Measurements from ENCODE around the gene ANXA4.

The ANXA4 gene

DNA sequence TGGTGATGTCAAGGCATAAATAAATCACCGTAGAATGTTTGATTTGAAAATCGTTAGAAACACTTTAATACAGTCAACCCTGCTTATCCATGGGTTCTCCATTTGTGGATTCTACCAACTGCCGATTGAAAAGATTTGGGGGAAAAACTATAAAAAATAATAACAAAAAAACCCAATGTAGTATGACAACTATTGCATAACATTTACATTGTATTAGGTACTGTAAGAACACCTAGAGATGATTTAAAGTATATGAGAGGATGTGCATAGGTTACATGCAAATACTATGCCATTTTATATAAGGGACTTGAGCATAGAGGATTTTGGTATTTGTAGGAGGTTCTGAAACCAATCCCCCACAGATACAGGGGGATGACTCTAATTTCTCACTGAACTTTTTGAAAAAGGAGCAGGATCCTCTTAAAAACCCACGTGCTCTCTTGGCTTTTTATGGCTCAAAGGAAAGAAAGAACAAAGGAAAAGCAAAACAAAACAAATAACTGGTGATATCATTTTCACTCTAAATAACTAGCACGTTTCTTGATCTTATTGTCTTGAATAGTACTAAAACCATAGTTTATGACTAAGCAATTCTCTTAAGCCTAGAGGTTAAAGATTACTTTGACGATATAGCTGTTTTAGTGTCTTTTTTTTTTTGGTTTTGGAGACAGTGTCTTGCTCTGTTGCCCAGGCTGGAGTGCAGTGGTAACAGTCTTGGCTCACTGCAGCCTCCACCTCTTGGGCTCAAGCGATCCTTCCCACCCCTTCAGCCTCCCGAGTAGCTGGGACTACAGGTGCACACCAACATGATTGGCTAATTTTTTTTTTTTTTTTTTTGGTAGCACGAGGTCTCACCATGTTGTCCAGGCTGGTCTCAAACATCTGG lies 104.5 kb downstream of the ANXA4 start:
- no peak for DNase-seq (ENCODE audit: low spot score)

DNA sequence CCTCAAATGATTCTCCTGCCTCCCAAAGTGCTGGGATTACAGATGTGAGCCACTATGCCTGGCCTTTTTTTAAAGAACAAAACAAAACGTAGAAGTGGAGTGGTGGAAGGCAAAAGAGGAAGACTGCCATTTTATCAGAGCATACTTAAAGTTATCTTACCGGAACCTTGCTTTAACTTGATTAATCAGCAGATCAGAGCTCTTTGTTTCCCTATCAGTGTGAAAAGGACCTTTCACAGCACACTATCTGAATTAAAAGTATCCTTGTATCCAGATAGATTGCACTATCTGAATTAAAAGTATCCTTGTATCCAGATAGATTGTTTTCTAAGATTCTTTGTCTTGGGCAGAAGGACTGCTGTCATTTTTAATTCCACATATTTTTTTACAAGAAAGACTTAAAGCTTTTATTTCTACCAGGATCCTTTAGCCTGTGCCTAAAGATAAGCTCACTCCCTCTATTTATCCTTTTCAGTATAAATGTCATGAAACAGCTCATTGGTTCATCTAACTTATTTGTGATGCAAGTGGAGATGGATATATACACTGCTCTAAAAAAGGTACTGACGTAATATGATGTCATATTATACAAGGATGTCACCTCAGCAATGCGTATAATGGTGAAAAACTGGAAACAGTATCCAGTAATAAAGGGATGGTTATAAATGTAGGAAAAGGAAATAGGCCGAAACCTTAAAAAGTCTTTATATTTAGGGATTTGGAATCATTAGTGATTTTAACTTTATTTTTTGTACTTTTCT lies 105.3 kb downstream of the ANXA4 start:
- DNase-seq (ENCODE audit: low spot score), result no peak

DNA sequence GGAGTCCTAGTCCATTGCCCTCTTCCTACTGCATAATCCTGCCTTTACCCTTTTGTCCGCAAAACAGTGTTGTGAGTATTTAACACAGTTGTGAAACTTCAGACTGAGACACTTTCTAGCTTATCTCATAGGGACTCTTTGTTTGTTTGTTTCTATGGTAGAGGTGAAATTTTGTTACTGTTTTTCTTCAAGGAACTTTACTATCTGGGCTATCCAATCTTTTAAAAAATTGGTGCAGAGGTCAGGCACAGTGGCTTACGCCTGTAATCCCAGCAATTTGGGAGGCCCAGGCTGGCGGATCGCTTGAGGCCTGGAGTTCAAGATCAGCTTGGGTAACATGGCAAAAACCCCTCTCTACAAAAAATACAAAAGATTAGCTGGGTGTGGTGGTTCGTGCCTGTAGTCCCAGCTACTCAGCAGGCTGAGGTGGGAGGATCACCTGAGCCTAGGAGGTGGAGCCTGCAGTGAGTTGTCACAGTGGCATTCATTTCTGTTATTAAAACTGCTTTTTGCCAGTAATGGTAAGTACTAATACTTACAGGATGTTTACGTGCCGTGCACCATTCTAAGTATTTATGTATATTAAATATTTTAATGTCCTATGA lies 106.4 kb downstream of the ANXA4 start:
- DNase-seq (ENCODE audit: low spot score), result no peak

DNA sequence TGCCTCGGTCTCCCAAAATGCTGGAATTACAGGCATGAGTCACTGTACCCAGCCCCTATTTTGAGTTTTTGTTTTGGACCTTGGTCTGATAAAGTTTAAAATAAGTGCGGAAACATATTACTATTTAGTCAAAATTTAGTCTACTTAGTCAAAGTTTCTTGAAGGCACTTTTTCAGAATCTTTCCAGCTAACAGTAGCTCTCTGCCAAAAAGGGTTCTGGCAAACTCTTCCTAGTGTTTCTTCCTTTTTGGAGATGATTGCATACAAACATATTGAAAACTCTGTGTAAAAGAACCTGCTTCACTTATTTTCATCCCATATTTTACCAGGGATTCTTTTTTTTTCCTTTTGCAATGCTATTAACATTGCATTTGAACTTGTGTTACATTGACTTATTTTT lies 116.3 kb downstream of the ANXA4 start:
- DNase-seq (ENCODE audit: low spot score), result no peak

DNA sequence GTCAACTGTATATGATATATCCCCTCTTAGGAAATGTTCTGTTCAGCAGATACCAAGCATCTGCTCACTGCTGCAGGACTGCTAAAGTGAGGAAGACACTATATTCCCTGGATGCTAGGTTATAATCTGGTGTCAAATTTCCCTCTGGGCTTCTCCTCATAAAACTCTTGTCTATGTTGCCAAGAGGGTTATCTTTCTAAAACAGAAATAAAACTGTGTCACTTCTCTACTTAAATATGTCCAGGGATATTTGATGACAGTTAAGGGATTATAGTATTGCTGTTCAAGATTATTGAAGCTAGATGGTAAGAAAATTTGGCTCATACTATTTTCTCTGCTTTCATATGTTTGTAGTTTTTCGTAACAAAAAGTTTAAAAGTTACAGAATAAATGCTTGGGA lies 121.4 kb downstream of the ANXA4 start:
- no peak for DNase-seq (ENCODE audit: low spot score)
